Heart left ventricle (tissue), 16 donors: Measurements from ENCODE around the gene NISCH. TPM values are rescaled to one million over a fixed set of nuclear protein-coding genes. Genes with fewer than 3 reads are reported as not detected.

Experiments used
- ATAC-seq, 4 donors: fragments of 200-7000 bp; cut with Tn5 transposase; one replicate each; pipeline ENCODE4 v1.9.1; 2020 to 2022; ENCODE audit warnings: moderate library complexity in 4 of 4, mild to moderate bottlenecking in 3 of 4, moderate number of reproducible peaks in 1 of 4
- DNase-seq, 5 donors: peaks; one replicate each; pipeline ENCODE4 v3.0.0-alpha.2; 2020
- H3K27ac ChIP-seq, 12 donors: fragments of 200-600 bp; sonication (generic) in 4 of 12; one replicate each; pipeline versions ENCODE4 v1.5.0 to v1.8.0; 2016 to 2022; ENCODE audit warnings: mild to moderate bottlenecking in 2 of 12
- H3K27me3 ChIP-seq, 9 donors: fragments of 200-600 bp; sonication (generic) in 2 of 9; one replicate each; pipeline versions ENCODE4 v1.5.1 to v1.8.0; 2016 to 2022; ENCODE audit warnings: mild to moderate bottlenecking in 3 of 9
- H3K36me3 ChIP-seq, 9 donors: fragments of 200-600 bp; sonication (generic) in 2 of 9; one replicate each; pipeline versions ENCODE4 v1.5.0 to v1.8.0; 2018 to 2022; ENCODE audit warnings: mild to moderate bottlenecking in 2 of 9
- H3K4me1 ChIP-seq, 12 donors: fragments of 200-600 bp; sonication (generic) in 4 of 12; one replicate each; pipeline versions ENCODE4 v1.5.0 to v1.8.0; 2016 to 2022; ENCODE audit warnings: mild to moderate bottlenecking in 3 of 12
- H3K4me3 ChIP-seq, 12 donors: fragments of 200-600 bp; sonication (generic) in 4 of 12; one replicate each; pipeline versions ENCODE4 v1.5.0 to v1.8.0; 2017 to 2022; ENCODE audit warnings: mild to moderate bottlenecking in 9 of 12, moderate library complexity in 4 of 12
- H3K9me3 ChIP-seq, 12 donors: fragments of 200-600 bp; sonication (generic) in 4 of 12; one replicate each; pipeline versions ENCODE4 v1.5.0 to v1.8.0; 2016 to 2022; ENCODE audit warnings: mild to moderate bottlenecking in 1 of 12
- POLR2A ChIP-seq, 2 donors: fragments of 450-650 bp; IDR thresholded peaks; one replicate each; pipeline ENCODE4 v1.6.1; 2017; ENCODE audit warnings: antibody characterized with exemption in 2 of 2, mild to moderate bottlenecking in 2 of 2, moderate library complexity in 2 of 2
- WGBS, 4 donors: extraction: QIAGEN DNeasy Blood & Tissue Kit in 2 of 4; methylation state at CpG; one replicate each; pipeline versions ENCODE4 v1.1.5 to v1.1.7; 2013 to 2018; 5-methylcytosine and 5-hydroxymethylcytosine counted together
- intact Hi-C, 10 donors: fragments of 100-400 bp; cut with DNase I; formaldehyde crosslinking; loops; one replicate each; pipeline versions ENCODE4 v1.11.1 to v1.14.2; 2022
- polyA plus RNA-seq, 2 donors: library from polyadenylated mRNA; stranded (reverse); fragments of 200-250 nt; gene quantifications; one replicate each; pipeline ENCODE4 v1.2.3, GENCODE V29; 2013
- total RNA-seq, 9 donors: library from RNA; depleted of rRNA in 2 of 9; stranded (reverse); fragments of >200 nt in 2 of 9; fragmentation: NEBNext Ultra II Directional in 3 of 9; extraction: Animal tissue kit (Norgen Biotek cat#: 25700) in 3 of 9; gene quantifications; one replicate each; pipeline versions ENCODE4 v1.1.0 to v1.2.4, GENCODE V29; 2016 to 2023
- TF ChIP-seq, protein P1 (sequence below), 12 donors: fragments of 200-600 bp; sonication (generic) in 4 of 12; IDR thresholded peaks; one replicate each; pipeline versions ENCODE4 v1.5.0 to v1.8.0; 2018 to 2022; ENCODE audit warnings: antibody characterized with exemption in 12 of 12, mild to moderate bottlenecking in 5 of 12
- donor health status: ischemic (EF 13 %, LVEDD 7.1; RV severe dilation, severe dysfunction).
- donor health status: healthy with polysubstance abuse.
- donor health status: DM: no; HTN: yes; CAD: no.
- donor health status: DM: no; HTN: no; CAD: no.
- donor health status: ischemic (EF 25% LVEDD 6.9; RV normal size, moderate dysfunction).
- donor health status: ischemic (EF 25% LVEDD 5.7; RV mildly dilated, moderate dysfunction).
- donor health status: healthy.
- donor health status: DM: yes; HTN: yes; CAD: no.
- donor health status: ischemic (EF 35%, LVEDD 5.7; RV mildly dilated, moderate dysfunction).
- donor health status: nonischemic (EF 11% LVEDD 7.7; RV severe dilation, severe dysfunction).
- donor health status: DM: yes; HTN: yes; CAD: no.
- donor health status: PGD.
- donor health status: ischemic (EF 29% LVEDD 5.4; RV normal size, mild dysfunction).
- donor health status: nonischemic (EF 23%, LVEDD 6.1; RV moderate dilation, normal function).

NISCH gene
- total and polyA plus RNA-seq, 11 donors: 28.8 to 56.2 (median 42.0) TPM

- 45 to 59% (median 49%) methylated on average over 12 of the region's 12 CpGs for WGBS, 4 donors
- TF ChIP-seq, protein P1, sequence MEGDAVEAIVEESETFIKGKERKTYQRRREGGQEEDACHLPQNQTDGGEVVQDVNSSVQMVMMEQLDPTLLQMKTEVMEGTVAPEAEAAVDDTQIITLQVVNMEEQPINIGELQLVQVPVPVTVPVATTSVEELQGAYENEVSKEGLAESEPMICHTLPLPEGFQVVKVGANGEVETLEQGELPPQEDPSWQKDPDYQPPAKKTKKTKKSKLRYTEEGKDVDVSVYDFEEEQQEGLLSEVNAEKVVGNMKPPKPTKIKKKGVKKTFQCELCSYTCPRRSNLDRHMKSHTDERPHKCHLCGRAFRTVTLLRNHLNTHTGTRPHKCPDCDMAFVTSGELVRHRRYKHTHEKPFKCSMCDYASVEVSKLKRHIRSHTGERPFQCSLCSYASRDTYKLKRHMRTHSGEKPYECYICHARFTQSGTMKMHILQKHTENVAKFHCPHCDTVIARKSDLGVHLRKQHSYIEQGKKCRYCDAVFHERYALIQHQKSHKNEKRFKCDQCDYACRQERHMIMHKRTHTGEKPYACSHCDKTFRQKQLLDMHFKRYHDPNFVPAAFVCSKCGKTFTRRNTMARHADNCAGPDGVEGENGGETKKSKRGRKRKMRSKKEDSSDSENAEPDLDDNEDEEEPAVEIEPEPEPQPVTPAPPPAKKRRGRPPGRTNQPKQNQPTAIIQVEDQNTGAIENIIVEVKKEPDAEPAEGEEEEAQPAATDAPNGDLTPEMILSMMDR (IDR thresholded peaks at IDR 0.05): no peak
- H3K36me3 ChIP-seq: peaks cover 0 to 22% (median 2%) of the 10 kb centered on the region in 9 donors
- H3K27me3 ChIP-seq: no peaks in the 10 kb centered on the region
- H3K9me3 ChIP-seq: no peaks in the 10 kb centered on the region
- peaks cover 0 to 49% (median 15%) of the 10 kb centered on the region in 12 donors for H3K4me1 ChIP-seq
- ATAC-seq (peak in 3 of 4 donors; percentile 0 to 1 (median 1)), DNase-seq (peak in 3 of 5 donors; percentile 29 to 50 (median 39))
- peak overlapping the region in 11 of 12 donors; percentile 14 to 99 (median 93) for H3K27ac ChIP-seq
- H3K4me3 ChIP-seq: no peak overlapping the region
- intact Hi-C loops: loop anchor here in 8 of 10 donors (1.0 to 2.0 kb wide), 3 partner anchors 17 to 19 kb away; no protein-coding TSS in a partner anchor
These were observed 7.7 kb upstream of the NISCH start for GRCh38 chr3:52447512-52448355.

GRCh38 chr3:52450489-52451236 is 4.7 kb upstream of the NISCH start:
- DNase-seq (peak in 2 of 5 donors; percentile 31 to 60), ATAC-seq (peak in 2 of 4 donors; percentile 0 to 1)
- peak overlapping the region in 11 of 12 donors; percentile 31 to 92 (median 63) for H3K4me3 ChIP-seq
- intact Hi-C loops: loop anchor here in 1 of 10 donors (10.0 kb wide), 1 partner anchor 234 kb away; the partner anchor contains the start of genes GNL3 and PBRM1
- peak overlapping the region; percentile 13 to 99 (median 94) for H3K27ac ChIP-seq
- 51 to 63% (median 51%) methylated on average over 11 of the region's 11 CpGs; no CpG with 5 or more reads in 1 of the 4 donors for WGBS, 4 donors
- H3K27me3 ChIP-seq: no peaks in the 10 kb centered on the region
- peaks cover 0 to 50% (median 22%) of the 10 kb centered on the region in 12 donors for H3K4me1 ChIP-seq
- H3K36me3 ChIP-seq: peaks cover 0 to 22% (median 2%) of the 10 kb centered on the region in 9 donors
- no peak for TF ChIP-seq POLR2A (IDR thresholded peaks at IDR 0.05)
- TF ChIP-seq, protein P1 (IDR thresholded peaks at IDR 0.05): no peak
- H3K9me3 ChIP-seq: no peaks in the 10 kb centered on the region

GRCh38 chr3:52451237-52452083 is 3.9 kb upstream of the NISCH start:
- no peak for ATAC-seq

More at GRCh38 chr3:52451237-52452083, 3.9 kb upstream of the NISCH start:
- Histone ChIP-seq H3K9me3 (no peaks in the 10 kb centered on the region), H3K4me1 (peaks cover 0 to 51% (median 24%) of the 10 kb centered on the region in 12 donors), H3K36me3 (peaks cover 0 to 22% (median 2%) of the 10 kb centered on the region in 9 donors), H3K27ac (peak overlapping the region; percentile 85 to 99 (median 94)), H3K27me3 (no peaks in the 10 kb centered on the region), H3K4me3 (peak overlapping the region; percentile 9 to 92 (median 63))
- TF ChIP-seq, protein P1 (IDR thresholded peaks at IDR 0.05): peak in 3 of 12 donors; percentile 7 to 38 (median 29)
- TF ChIP-seq POLR2A (IDR thresholded peaks at IDR 0.05): peak in 1 of 2 donors; percentile 4
- intact Hi-C loops: loop anchor here in 1 of 10 donors (10.0 kb wide), 1 partner anchor 233 kb away; the partner anchor contains the start of genes GNL3 and PBRM1
- 52 to 75% (median 59%) methylated on average over 18 to 24 of the region's 24 CpGs for WGBS, 4 donors
- DNase-seq: peak in 3 of 5 donors; percentile 29 to 49 (median 36)
